Activated CD8-positive, alpha-beta T cell treated with anti-CD3 and anti-CD28 coated beads for 36 hours (primary cell): ENCODE data around the gene LRTM2. TPM values are rescaled to one million over a fixed set of nuclear protein-coding genes. Genes with fewer than 3 reads are reported as not detected.

ENCODE experiments used
- ATAC-seq: fragments of 200-7000 bp; cut with Tn5 transposase; one replicate; pipeline ENCODE4 v1.10.0; 2021; ENCODE audit warnings: mild to moderate bottlenecking, moderate library complexity
- CTCF ChIA-PET: fragments of 350-600 bp; sonication (Branson Sonifier 250); formaldehyde crosslinking; loops from one replicate; lab custom pipeline; 2021; ENCODE audit warnings: antibody characterized with exemption; lab: Charles Lee
- POLR2A ChIA-PET: fragments of 350-600 bp; sonication (Branson Sonifier 250); formaldehyde crosslinking; loops from one replicate; lab custom pipeline; 2021; ENCODE audit warnings: antibody characterized with exemption; lab: Charles Lee
- DNase-seq: peaks from one replicate; pipeline ENCODE4 v3.0.0-alpha.2; 2020
- H3K27ac Mint-ChIP-seq: one replicate; pipeline ENCODE4 v1.8.0; 2021; ENCODE audit warnings: mild to moderate bottlenecking, mixed read lengths
- H3K27me3 Mint-ChIP-seq: one replicate; pipeline ENCODE4 v1.8.0; 2021; ENCODE audit warnings: mixed read lengths
- H3K36me3 Mint-ChIP-seq: one replicate; pipeline ENCODE4 v1.8.0; 2021; ENCODE audit warnings: low read depth, mixed read lengths
- H3K4me1 Mint-ChIP-seq: one replicate; pipeline ENCODE4 v1.8.0; 2021; ENCODE audit warnings: low read depth, mixed read lengths
- H3K4me3 Mint-ChIP-seq: one replicate; pipeline ENCODE4 v1.8.0; 2021; ENCODE audit warnings: mild to moderate bottlenecking, moderate library complexity, mixed read lengths
- H3K9me3 Mint-ChIP-seq: one replicate; pipeline ENCODE4 v1.8.0; 2021; ENCODE audit warnings: mixed read lengths
- intact Hi-C: fragments of 100-400 bp; cut with micrococcal nuclease; formaldehyde crosslinking; loops from one replicate; pipeline ENCODE4 v1.10.0; 2022
- total RNA-seq, 2 experiments: library from RNA; stranded (reverse); gene quantifications; one replicate each; pipeline ENCODE4 v1.2.3, GENCODE V29; 2021
- TF ChIP-seq, protein P1 (sequence below): fragments of 200-600 bp; IDR thresholded peaks from one replicate; pipeline ENCODE4 v1.8.0; 2022; ENCODE audit warnings: antibody characterized with exemption, mild to moderate bottlenecking

Gene LRTM2
- total RNA-seq, 2 experiments from 2014 or later = not detected

DNA sequence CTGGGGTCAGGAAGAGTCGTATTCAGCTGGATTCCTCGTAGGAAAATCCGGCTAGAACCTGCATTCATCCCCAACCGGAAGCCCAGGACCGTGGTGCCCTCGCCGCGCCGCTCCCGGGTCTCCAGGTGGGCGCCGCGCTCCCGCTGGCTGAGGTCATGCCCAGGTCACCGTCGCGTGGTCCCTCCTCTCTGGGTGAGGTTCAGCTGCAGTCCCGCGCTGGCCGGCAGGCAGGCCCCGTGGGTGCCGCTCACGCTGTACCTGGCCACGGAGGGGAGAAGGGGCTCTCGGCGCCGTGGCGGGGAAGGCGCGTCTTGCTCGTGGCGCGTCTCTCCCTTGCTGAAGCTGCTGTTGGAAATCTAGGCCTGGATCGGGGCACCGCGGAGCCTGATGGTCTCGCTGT lies 44.5 kb downstream of the LRTM2 start:
- TF ChIP-seq, protein P1, sequence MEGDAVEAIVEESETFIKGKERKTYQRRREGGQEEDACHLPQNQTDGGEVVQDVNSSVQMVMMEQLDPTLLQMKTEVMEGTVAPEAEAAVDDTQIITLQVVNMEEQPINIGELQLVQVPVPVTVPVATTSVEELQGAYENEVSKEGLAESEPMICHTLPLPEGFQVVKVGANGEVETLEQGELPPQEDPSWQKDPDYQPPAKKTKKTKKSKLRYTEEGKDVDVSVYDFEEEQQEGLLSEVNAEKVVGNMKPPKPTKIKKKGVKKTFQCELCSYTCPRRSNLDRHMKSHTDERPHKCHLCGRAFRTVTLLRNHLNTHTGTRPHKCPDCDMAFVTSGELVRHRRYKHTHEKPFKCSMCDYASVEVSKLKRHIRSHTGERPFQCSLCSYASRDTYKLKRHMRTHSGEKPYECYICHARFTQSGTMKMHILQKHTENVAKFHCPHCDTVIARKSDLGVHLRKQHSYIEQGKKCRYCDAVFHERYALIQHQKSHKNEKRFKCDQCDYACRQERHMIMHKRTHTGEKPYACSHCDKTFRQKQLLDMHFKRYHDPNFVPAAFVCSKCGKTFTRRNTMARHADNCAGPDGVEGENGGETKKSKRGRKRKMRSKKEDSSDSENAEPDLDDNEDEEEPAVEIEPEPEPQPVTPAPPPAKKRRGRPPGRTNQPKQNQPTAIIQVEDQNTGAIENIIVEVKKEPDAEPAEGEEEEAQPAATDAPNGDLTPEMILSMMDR = no peak
- DNase-seq = no peak
- CTCF ChIA-PET = no interaction called here
- POLR2A ChIA-PET = no interaction called here
- Mint-ChIP-seq H3K4me3 (no peak overlapping the region), H3K27ac (no peak overlapping the region), H3K9me3 (no peaks in the 10 kb centered on the region), H3K36me3 (no peaks in the 10 kb centered on the region), H3K27me3 (peaks cover 30% of the 10 kb centered on the region), H3K4me1 (no peaks in the 10 kb centered on the region)
- no peak for ATAC-seq
- intact Hi-C loops = no loop called here

GRCh38 chr12:1865284-1865866 lies 45.0 kb downstream of the LRTM2 start:
- TF ChIP-seq, protein P1 = no peak
- Mint-ChIP-seq H3K27ac (no peak overlapping the region), H3K4me3 (no peak overlapping the region), H3K27me3 (peaks cover 30% of the 10 kb centered on the region), H3K9me3 (no peaks in the 10 kb centered on the region), H3K4me1 (no peaks in the 10 kb centered on the region), H3K36me3 (no peaks in the 10 kb centered on the region)
- ATAC-seq (no peak), DNase-seq (no peak)
- POLR2A ChIA-PET = no interaction called here
- intact Hi-C loops = no loop called here
- CTCF ChIA-PET = no interaction called here

GRCh38 chr12:1869145-1869544 lies 48.8 kb downstream of the LRTM2 start:
- TF ChIP-seq, protein P1 = no peak
- H3K9me3 Mint-ChIP-seq = peaks cover 5% of the 10 kb centered on the region
- H3K4me1 Mint-ChIP-seq = no peaks in the 10 kb centered on the region
- H3K36me3 Mint-ChIP-seq = no peaks in the 10 kb centered on the region
- CTCF ChIA-PET = no interaction called here
- ATAC-seq = no peak
- POLR2A ChIA-PET = no interaction called here
- peaks cover 28% of the 10 kb centered on the region for H3K27me3 Mint-ChIP-seq
- H3K4me3 Mint-ChIP-seq = no peak overlapping the region
- H3K27ac Mint-ChIP-seq = no peak overlapping the region
- DNase-seq = no peak
- intact Hi-C loops = no loop called here

DNA sequence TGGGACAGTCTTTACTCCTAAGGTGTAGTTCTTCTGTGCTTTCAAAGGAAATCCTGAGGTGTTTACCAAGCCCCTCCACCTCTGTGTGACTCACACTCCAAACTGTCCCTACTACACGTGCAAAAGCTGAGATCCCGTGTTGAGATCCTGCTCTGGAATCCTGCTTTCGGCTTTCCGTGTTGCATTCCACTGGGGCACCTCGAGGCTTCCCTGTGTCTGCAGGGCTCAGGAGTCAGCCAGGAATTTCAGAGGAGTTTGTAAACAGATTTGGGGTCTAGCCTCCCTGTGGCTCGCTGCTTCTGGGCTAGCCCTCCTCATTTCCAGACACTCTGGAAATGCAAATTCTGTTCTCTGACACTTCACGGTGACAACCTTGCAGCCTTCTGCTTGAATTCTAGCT lies 49.7 kb downstream of the LRTM2 start:
- Mint-ChIP-seq H3K4me1 (no peaks in the 10 kb centered on the region), H3K27ac (no peak overlapping the region), H3K36me3 (no peaks in the 10 kb centered on the region), H3K4me3 (no peak overlapping the region), H3K27me3 (peaks cover 25% of the 10 kb centered on the region), H3K9me3 (peaks cover 5% of the 10 kb centered on the region)
- intact Hi-C loops = no loop called here
- ChIA-PET CTCF (no interaction called here), POLR2A (no interaction called here)
- TF ChIP-seq, protein P1 = no peak
- DNase-seq = no peak
- no peak for ATAC-seq

GRCh38 chr12:1870998-1871917 lies 50.9 kb downstream of the LRTM2 start:
- H3K4me1 Mint-ChIP-seq = no peaks in the 10 kb centered on the region
- intact Hi-C loops = no loop called here

More at GRCh38 chr12:1870998-1871917, 50.9 kb downstream of the LRTM2 start:
- TF ChIP-seq, protein P1 = no peak
- Mint-ChIP-seq H3K27ac (no peak overlapping the region), H3K27me3 (peaks cover 19% of the 10 kb centered on the region), H3K36me3 (no peaks in the 10 kb centered on the region), H3K9me3 (peaks cover 5% of the 10 kb centered on the region), H3K4me3 (no peak overlapping the region)
- DNase-seq (no peak), ATAC-seq (no peak)
- ChIA-PET POLR2A (no interaction called here), CTCF (no interaction called here)
